Measurements from ENCODE around the gene LRRC71.
A peak's percentile ranks its signal among the peaks of the same experiment; 100 is the strongest.

Gene LRRC71

DNA sequence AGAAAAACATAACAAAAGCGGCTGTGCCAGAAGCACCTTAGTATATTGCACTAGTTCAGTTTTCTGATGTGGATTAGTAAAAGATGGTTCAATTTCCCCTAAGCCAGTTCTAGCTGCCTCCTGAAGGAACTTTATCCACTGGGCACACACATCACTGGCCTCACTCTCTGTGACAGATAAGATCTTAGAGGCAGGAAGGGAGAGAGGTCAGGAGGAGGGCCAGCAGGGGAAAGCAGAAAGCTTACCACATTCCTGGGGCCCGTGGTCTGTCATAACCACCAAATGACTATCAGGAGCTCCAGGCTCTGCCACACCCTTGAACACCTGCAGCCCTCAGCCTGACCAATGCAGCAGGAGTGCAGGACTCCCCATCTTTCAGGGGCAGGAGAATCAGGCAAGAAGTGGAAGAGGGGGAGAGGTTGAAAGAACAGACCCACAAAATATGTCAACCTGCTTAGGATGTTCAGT lies 37.8 kb downstream of the LRRC71 start:
- TF ChIP-seq, protein P1, sequence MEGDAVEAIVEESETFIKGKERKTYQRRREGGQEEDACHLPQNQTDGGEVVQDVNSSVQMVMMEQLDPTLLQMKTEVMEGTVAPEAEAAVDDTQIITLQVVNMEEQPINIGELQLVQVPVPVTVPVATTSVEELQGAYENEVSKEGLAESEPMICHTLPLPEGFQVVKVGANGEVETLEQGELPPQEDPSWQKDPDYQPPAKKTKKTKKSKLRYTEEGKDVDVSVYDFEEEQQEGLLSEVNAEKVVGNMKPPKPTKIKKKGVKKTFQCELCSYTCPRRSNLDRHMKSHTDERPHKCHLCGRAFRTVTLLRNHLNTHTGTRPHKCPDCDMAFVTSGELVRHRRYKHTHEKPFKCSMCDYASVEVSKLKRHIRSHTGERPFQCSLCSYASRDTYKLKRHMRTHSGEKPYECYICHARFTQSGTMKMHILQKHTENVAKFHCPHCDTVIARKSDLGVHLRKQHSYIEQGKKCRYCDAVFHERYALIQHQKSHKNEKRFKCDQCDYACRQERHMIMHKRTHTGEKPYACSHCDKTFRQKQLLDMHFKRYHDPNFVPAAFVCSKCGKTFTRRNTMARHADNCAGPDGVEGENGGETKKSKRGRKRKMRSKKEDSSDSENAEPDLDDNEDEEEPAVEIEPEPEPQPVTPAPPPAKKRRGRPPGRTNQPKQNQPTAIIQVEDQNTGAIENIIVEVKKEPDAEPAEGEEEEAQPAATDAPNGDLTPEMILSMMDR (conservative IDR thresholded peaks at IDR 0.05; ENCODE audit: low read length), result no peak
- no peak overlapping the region for H3K4me3 ChIP-seq (ENCODE audit: low read length)
- DNase-seq (ENCODE audit: low read depth), result no peak

DNA sequence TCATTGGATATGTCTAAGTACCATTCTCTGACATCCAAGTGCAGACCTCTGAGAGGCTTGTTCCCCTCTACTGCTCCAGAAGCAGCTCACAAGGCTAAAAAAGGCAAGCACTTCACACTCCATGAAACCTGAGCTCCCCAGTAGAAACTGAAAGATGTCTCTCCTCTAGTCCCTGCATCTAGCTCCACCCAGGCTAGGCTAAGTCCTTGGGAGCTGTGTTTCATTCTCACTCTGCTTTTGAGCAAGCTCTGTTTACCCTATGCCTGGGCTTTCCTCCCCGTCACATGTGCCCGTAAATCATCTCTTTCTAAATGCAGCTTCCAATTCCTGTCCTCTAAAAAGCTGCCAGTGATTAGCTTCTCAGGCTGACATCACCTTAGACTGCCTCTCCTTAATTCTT lies 39.0 kb downstream of the LRRC71 start:
- H3K4me3 ChIP-seq (ENCODE audit: low read length), result no peak overlapping the region
- DNase-seq (ENCODE audit: low read depth), result peak; percentile 50
- TF ChIP-seq, protein P1 (conservative IDR thresholded peaks at IDR 0.05; ENCODE audit: low read length), result no peak

DNA sequence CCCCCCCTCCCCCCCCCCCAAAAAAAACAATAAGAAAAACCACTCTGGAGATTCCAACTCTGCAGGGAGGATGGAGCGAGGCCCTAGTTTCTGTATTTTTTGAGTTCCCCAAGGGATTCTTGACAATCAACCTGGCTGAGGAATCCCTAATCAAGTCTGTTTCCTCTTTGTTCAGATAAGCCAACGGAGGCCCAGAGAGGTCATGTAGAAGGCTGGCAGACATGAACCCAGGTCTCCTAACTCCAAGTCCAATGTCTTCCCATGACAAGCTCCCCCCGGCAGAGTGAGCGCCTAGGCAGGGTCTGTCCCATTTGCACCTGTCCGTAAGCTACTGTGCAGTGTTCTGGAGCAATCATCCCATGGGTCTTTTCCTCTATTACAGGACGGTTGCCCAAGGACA lies 39.5 kb downstream of the LRRC71 start:
- H3K4me3 ChIP-seq (ENCODE audit: low read length), result no peak overlapping the region
- no peak for DNase-seq (ENCODE audit: low read depth)
- TF ChIP-seq, protein P1 (conservative IDR thresholded peaks at IDR 0.05; ENCODE audit: low read length), result no peak

DNA sequence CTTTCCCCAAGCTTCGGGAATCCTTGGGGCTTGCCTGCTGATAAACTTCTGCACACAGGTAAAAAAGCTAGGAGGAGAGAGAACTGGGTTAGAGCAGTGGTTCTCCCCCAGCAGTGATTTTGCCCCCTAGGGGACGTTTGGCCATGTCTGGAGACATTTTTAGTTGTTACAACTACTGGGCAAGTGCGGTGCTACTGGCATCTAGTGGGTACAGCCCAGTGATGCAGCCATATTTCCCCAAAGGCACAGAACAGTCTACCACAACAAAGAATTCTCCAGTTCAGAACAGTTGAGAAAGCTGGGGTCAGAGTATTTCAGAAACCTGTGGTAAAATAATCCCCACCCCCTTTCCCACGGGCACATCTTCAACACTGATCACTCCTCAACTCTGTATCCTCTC lies 41.3 kb downstream of the LRRC71 start:
- TF ChIP-seq, protein P1 (conservative IDR thresholded peaks at IDR 0.05; ENCODE audit: low read length), result no peak
- DNase-seq (ENCODE audit: low read depth), result no peak
- H3K4me3 ChIP-seq (ENCODE audit: low read length), result no peak overlapping the region

DNA sequence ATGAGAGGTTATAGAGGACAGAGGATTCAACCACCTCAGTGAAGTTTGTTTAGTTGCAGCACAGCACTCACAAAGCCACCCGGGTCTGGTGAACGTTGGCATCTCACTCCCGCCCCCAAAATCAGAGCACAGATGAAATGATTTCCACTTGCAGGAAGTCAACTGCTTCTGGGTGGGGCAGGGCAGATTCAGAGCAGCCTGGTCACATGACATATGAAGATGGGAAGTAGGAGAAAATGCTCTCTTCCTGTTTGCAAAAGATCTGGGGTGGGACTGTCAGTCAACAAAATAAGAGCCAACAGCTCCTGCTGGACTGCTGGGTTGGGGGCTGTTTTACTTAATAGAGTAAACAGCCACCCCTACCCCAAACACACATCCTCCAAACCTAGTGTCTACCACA lies 43.2 kb downstream of the LRRC71 start:
- H3K4me3 ChIP-seq (ENCODE audit: low read length), result no peak overlapping the region
- TF ChIP-seq, protein P1 (conservative IDR thresholded peaks at IDR 0.05; ENCODE audit: low read length), result no peak
- peak; percentile 10 for DNase-seq (ENCODE audit: low read depth)

DNA sequence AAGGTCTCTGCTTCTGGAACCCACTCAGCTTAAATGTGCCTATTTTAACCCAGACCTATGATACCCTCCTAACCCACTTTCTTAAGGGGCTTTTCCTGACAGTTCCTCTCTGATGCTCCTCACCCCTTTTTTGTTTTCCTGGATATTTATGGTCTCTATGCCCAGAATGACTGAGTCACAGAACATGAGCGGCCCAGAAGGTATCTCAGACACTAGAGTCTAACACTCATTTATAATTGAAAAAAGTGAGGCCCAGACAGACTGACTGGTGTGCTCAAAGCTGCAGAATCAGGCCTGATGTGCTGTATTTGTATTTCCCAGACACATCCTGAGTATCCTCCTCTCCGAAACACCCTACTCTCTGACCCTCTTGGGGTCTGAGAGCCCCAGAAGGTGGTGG lies 44.0 kb downstream of the LRRC71 start:
- peak; percentile 17 for DNase-seq (ENCODE audit: low read depth)
- TF ChIP-seq, protein P1 (conservative IDR thresholded peaks at IDR 0.05; ENCODE audit: low read length), result no peak
- H3K4me3 ChIP-seq (ENCODE audit: low read length), result no peak overlapping the region

DNA sequence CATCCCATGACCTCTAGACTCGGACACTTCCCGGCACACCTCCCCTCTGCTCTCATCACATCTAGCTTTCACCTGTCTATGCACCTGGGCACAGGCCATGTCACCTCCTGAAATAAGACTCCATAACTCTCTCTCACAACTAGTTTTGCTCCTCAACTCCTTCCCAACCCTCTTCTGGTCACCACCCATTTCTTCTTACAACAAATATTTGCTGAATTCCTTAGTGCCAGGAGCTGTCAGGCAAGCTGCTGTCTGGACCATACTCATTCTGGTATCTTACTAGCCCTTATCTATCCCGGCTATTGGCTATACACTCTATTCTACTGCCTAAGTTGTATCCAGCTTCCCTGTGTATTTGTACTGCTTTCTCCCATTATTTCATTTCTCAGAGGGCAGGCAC lies 49.1 kb downstream of the LRRC71 start:
- TF ChIP-seq, protein P1 (conservative IDR thresholded peaks at IDR 0.05; ENCODE audit: low read length), result no peak
- H3K4me3 ChIP-seq (ENCODE audit: low read length), result no peak overlapping the region

More for the DNA sequence above, 49.1 kb downstream of the LRRC71 start:
- no peak for DNase-seq (ENCODE audit: low read depth)
